ENCODE measurements around the gene TMEM134.
"Not testable (repeated sequence)": the region's sequence is repeated elsewhere in the genome, so short reads cannot be mapped to it uniquely, and the experiment has no call there.

The TMEM134 gene

GRCh38 chr11:67483831-67484665, 15.0 kb upstream of the TMEM134 start:
- peak; percentile 15 for DNase-seq

- peak; percentile 99 for DNase-seq
These were observed 14.1 kb upstream of the TMEM134 start, which contains the start of gene AIP for GRCh38 chr11:67482827-67483798. TSS of gene AIP (plus strand) at chr11:67483026. CDS start at chr11:67483159, 133 bp downstream.

GRCh38 chr11:67482275-67482826, 13.3 kb upstream of the TMEM134 start:
- DNase-seq, result no peak

- DNase-seq, result not testable (repeated sequence)
These were observed 8.4 kb upstream of the TMEM134 start for GRCh38 chr11:67477344-67478050.

GRCh38 chr11:67476692-67477091, 7.6 kb upstream of the TMEM134 start:
- DNase-seq, result not testable (repeated sequence)

- DNase-seq, result no peak
These were observed 3.8 kb upstream of the TMEM134 start for GRCh38 chr11:67472882-67473281.

- DNase-seq, result no peak
These were observed 1.4 kb upstream of the TMEM134 start for GRCh38 chr11:67470337-67471002.

GRCh38 chr11:67469508-67469811, 409 bp upstream of the TMEM134 start:
- DNase-seq, result no peak

GRCh38 chr11:67468456-67468758, 644 bp downstream of the TMEM134 start:
- DNase-seq, result no peak

GRCh38 chr11:67468056-67468455, 995 bp downstream of the TMEM134 start:
- peak; percentile 38 for DNase-seq

- peak; percentile 19 for DNase-seq
These were observed 1.9 kb downstream of the TMEM134 start for GRCh38 chr11:67466962-67467771.

GRCh38 chr11:67466367-67466766, 2.7 kb downstream of the TMEM134 start:
- no peak for DNase-seq

- DNase-seq, result not testable (repeated sequence)
These were observed 3.5 kb downstream of the TMEM134 start for GRCh38 chr11:67465530-67465929.

- no peak for DNase-seq
These were observed 3.9 kb downstream of the TMEM134 start for GRCh38 chr11:67465189-67465510.

- DNase-seq, result peak; percentile 49
These were observed 4.5 kb downstream of the TMEM134 start for GRCh38 chr11:67464411-67465188.

GRCh38 chr11:67463680-67464410, 5.2 kb downstream of the TMEM134 start:
- no peak for DNase-seq

- DNase-seq, result no peak
These were observed 5.9 kb downstream of the TMEM134 start for GRCh38 chr11:67463186-67463585.

- no peak for DNase-seq
These were observed 10.8 kb downstream of the TMEM134 start for GRCh38 chr11:67458266-67458665.

- no peak for DNase-seq
These were observed 11.6 kb downstream of the TMEM134 start for GRCh38 chr11:67457453-67457852.

Measured in NCI-H510A treated with DMSO at 0.1 percent for 48 hours (cell line).